GM18870 (cell line): ENCODE measurements around the gene HSD11B1L.

Experiments used
- ATAC-seq: cut with Tn5 transposase; IDR thresholded peaks from one replicate; pipeline ENCODE4 v1.9.1; 2021; ENCODE audit warnings: moderate library complexity; ENCODE audit not compliant: unreplicated experiment

Gene HSD11B1L

GRCh38 chr19:5666921-5667610 is 13.8 kb upstream of the HSD11B1L start:
- no peak for ATAC-seq

- no peak for ATAC-seq
Measured at GRCh38 chr19:5667751-5668271, 13.0 kb upstream of the HSD11B1L start.

GRCh38 chr19:5669212-5669611 is 11.6 kb upstream of the HSD11B1L start:
- ATAC-seq, result no peak

- no peak for ATAC-seq
Measured at GRCh38 chr19:5671600-5671999, 9.2 kb upstream of the HSD11B1L start.

- ATAC-seq, result no peak
Measured at GRCh38 chr19:5672708-5673459, 7.9 kb upstream of the HSD11B1L start.

GRCh38 chr19:5673752-5674151 is 7.1 kb upstream of the HSD11B1L start:
- ATAC-seq, result no peak

GRCh38 chr19:5674714-5675113 is 6.1 kb upstream of the HSD11B1L start:
- ATAC-seq, result no peak

GRCh38 chr19:5676105-5676771 is 4.6 kb upstream of the HSD11B1L start:
- ATAC-seq, result no peak

- ATAC-seq, result no peak
Measured at GRCh38 chr19:5676772-5677105, 4.1 kb upstream of the HSD11B1L start.

GRCh38 chr19:5677136-5677535 is 3.7 kb upstream of the HSD11B1L start:
- no peak for ATAC-seq

- ATAC-seq, result no peak
Measured at GRCh38 chr19:5677580-5677979, 3.2 kb upstream of the HSD11B1L start.

- no peak for ATAC-seq
Measured at GRCh38 chr19:5678071-5678718, 2.6 kb upstream of the HSD11B1L start.

- no peak for ATAC-seq
Measured at GRCh38 chr19:5679289-5680083, 1.3 kb upstream of the HSD11B1L start.

GRCh38 chr19:5680084-5680436 is 767 bp upstream of the HSD11B1L start:
- ATAC-seq, result no peak

GRCh38 chr19:5681391-5682106 is 722 bp downstream of the HSD11B1L start:
- no peak for ATAC-seq

- no peak for ATAC-seq
Measured at GRCh38 chr19:5682107-5682482, 1.3 kb downstream of the HSD11B1L start.

GRCh38 chr19:5683177-5683886 is 2.5 kb downstream of the HSD11B1L start:
- ATAC-seq, result no peak

GRCh38 chr19:5684694-5685430 is 4.0 kb downstream of the HSD11B1L start:
- no peak for ATAC-seq

GRCh38 chr19:5686326-5686646 is 5.5 kb downstream of the HSD11B1L start:
- no peak for ATAC-seq
